NCI-H524 (cell line): Measurements from ENCODE around the gene STAT5A.
A peak's percentile ranks its signal among the peaks of the same experiment; 100 is the strongest.
"Not testable (repeated sequence)": the region's sequence is repeated elsewhere in the genome, so short reads cannot be mapped to it uniquely, and the experiment has no call there.

ENCODE experiments used
- DNase-seq, 2 experiments: peaks; one replicate each; lab custom pipeline; 2025; lab: John Stamatoyannopoulos, UW

The STAT5A gene

GRCh38 chr17:42285346-42286050 is 2.8 kb upstream of the STAT5A start:
- DNase-seq: no peak

- DNase-seq: peak in 1 of 2 experiments; percentile 17
Measured at GRCh38 chr17:42286411-42287221, 1.7 kb upstream of the STAT5A start.

DNA sequence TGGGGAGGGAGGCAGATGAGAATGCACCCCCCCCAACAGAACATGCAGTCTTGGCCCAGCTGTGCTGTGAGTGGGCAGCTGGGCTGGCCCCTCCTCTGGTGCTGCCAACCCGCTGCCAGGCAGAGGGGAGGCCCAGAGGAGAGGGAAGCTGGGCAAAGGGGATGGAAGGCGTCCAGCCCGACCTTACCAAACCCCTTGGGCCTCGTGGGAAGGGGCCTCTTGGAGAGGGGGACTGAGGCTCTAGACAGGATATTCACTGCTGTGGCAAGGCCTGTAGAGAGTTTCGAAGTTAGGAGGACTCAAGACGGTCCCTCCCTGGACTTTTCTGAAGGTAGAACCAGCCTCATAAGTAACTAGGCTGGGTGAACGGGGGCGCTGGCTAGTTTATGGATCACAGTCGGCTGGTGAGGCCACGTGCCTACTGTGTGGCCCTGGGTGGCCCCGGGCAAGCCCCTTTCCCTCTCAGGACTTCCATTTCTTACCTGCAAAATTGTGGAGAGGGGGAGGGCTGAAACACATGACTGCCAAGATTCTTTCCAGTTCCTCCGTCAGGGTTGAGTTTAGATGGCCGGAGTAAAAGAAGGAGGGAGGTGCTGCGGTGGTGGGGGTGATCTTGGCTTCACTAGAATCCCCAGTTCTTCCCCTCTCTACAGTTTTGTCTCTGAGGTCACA is 857 bp upstream of the STAT5A start:
- peak in 1 of 2 experiments; percentile 10 for DNase-seq

DNA sequence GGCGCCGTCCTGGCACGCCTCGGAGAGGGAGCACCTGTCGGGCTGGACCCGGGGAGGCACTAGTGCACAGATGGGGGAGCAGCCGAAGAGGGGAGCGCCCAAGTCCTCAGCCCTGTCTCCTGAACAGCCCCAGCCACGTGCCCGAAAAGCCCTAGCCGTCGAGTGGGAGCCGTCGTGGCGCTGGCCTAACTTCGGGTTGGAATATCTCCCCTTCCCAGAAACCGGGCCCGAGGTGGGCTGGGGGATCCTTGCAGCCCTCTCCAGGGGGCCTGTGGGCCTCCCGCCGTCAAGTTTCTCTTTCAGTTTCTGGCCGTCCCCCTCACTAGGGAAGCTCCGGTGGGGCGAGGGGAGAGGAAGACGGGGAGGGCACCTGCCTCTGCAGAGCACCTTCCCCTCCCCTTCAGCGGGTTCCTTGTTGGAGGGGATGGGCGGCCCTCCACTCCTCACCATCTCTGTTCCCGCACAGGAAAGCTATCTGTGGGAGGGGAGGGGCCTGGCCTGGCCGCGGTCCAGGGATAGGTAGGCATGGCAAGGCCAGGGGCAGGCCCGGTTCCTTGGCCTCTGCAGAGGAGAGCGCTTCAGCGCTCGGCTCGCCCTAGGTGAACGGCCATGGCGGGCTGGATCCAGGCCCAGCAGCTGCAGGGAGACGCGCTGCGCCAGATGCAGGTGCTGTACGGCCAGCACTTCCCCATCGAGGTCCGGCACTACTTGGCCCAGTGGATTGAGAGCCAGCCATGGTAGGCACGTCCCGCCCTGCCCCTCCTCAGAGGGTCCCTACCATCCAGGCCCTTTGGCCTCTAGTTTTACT is 709 bp downstream of the STAT5A start:
- no peak for DNase-seq

DNA sequence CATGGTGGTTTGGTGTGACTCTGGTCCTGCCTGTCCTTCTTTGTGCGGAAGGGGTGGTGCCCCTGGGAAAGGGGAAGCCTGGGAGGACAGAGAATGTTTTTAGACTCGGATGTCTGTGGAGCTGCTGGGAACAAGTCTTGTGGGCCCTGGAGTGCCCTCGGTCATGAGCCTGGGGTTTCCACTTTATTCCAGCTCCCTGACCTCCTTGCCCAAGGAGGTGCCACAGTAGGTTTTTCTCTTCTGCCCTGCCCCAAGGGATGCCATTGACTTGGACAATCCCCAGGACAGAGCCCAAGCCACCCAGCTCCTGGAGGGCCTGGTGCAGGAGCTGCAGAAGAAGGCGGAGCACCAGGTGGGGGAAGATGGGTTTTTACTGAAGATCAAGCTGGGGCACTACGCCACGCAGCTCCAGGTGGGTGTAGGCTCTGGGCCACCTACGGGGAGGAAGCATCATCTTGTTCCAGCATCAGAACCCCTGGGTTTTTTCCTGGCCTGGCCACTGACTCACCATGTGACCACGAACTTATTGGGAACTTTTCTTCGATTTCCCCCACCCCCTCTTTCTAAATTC is 1.4 kb downstream of the STAT5A start:
- no peak for DNase-seq

DNA sequence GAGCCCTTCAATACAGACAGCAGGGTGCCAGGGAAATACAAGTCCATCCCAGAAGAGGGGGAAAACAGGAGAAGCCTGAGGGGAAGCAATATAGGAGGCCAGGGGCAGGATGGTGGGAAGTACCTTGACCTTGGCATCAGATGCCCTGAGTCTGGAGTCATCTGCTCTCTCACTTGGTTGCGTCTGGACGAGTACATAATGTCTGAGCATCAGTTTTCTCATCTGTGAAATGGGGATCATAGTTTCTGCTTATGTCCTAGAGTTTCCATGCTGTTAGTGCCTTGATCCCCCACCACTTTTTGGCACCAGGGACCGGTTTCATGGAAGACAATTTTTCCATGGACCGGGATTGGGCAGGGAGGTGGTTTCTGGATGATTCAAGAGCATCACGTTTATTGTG is 2.3 kb downstream of the STAT5A start:
- no peak for DNase-seq

DNA sequence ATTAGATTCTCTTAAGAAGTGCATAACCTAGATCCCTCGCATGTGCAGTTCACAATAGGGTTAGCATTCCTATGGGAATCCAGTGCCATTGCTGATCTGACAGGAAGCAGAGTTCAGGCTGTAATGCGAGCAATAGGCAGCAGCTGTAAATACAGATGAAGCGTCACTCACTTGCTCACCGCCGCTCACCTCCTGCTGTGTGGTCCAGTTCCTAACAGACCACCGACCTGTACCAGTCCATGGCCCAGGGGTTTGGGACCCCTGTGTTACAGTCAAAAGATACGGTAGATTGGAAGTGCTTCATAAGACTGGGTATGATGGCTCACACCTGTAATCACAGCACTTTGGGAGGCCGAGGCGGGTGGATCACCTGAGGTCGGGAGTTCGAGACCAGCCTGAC is 2.8 kb downstream of the STAT5A start:
- no peak for DNase-seq

DNA sequence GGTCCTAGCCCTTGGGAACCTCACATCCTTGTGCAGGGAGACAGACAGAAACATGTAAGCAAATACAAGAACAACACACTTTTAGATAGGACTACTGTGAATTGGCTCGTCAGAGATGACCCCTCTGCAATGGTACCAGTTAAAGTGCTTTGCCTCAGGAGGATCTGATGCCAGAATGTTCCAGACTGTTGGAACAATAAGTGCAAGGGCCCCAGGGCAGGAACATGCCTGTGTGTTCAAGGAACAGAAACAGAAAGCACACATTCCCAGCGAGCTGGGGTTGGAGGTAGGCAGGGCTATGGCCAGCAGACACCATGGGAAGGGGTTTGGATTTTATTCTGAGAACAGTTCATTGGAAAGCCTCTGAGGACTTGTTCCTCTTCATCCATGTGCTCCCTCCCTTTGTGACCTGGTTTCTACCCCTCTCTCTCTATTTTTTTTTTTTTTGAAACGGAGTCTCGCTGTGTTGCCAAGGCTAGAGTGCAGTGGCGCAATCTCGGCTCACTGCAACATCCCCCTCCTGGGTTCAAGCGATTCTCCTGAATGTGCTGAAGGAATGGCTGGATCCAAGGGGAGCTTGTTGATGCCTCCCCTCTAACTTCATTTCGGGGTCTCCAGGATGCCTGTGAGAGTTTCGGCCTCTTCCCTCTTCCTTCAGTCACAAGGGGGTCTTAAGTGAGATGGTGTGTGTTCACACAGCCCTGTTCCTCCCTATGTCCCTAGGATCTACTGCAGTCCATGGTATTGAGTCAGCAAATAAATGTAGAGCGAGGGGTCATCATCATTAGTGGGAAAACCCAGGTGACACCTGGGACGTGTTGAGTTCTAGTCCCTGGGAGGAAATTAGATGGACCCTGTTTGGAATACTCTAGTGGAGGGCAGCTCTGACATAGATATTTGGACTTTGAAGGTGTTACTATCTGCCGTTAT is 6.4 kb downstream of the STAT5A start:
- DNase-seq: no peak

DNA sequence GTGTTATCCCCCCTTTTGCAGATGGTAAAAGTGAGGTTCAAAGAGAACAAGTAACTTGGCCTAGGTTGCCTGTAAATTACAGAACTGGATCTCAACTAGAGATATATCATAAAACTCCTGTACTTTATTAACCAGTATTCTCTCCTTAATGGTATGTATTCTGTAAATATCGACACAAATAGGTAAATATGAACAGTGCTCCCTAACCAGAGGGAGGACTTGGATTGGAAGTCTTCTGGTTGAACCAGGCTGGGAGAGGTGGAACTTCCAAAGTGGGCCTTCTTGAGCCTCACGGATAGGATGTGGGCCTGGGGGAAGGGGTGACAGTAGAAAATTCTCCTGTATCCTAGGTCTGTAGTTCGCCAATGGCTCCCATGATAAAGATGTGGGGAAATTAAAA is 7.7 kb downstream of the STAT5A start:
- no peak for DNase-seq

DNA sequence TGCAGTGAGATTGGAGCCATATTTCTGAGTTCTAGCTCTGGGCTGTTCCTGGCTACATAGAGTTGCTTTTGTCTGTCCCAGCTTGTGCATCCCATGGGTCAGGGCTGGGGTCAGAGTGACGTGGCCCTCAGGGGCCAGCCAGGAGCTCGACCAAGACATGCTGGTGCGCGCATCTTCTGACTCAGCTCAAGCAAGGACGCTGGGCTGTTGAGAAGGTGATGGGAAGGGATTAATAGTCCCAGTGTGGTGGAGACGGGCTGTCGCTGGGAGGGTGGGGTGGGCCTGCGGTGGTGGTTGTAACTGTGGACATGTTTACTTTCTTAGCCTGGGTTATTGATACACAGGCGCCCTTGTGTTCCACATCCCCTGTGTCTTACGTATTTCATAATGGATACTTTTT is 9.5 kb downstream of the STAT5A start:
- DNase-seq: not testable (repeated sequence)

DNA sequence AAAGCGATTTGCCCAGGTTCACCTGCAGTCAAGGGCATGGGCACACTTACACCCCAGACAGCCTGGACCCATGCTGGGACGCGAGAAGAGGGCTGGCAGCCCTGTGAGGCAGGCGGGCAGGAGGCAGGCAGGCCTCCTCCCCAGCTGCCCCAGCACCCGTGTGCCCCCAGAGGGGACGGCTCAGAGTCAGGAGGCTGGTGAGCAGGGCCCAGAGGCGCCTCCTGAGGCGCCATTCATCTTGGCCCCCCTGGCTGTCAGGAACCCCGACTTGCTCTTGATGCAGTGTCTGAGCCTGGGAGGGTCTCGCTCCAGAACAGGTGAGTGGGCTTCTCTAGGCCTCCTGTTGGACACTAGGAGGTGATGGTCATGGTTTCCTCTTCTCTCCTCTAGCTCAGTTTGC is 11.1 kb downstream of the STAT5A start:
- not testable (repeated sequence) for DNase-seq

GRCh38 chr17:42299913-42300312 is 11.6 kb downstream of the STAT5A start:
- not testable (repeated sequence) for DNase-seq

DNA sequence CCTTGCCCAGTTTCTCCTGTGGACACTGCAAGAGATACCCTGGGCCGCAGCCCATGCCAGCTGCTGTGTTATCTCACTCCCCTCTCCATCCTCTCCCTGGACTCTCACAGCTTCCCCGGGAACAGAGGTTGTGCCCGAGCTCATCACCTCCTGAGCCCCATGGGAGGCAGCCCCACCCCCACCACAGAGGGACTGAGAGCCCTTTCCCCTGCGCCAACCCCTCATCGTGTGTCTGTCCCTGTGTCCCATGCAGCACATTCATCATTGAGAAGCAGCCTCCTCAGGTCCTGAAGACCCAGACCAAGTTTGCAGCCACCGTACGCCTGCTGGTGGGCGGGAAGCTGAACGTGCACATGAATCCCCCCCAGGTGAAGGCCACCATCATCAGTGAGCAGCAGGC is 12.7 kb downstream of the STAT5A start:
- no peak for DNase-seq

DNA sequence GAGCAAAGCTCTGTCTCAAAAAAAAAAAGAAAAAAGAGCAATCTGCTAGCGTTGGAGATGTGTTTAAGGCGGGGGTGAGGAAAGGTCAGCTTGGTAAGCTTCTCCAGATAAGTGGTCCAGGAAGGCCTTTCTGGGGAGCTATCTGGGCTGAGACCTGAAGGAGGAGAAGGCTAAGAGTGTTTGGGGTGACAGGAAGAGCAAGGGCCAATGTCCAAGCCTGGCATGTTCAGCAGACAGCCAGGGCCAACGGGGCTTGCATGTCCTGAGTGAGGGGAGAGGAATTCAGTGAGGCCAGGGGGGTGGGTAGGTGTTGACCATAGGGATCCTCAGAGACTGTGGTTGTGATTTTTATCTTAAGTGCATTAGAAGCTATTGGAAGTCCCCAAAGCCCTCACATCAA is 15.4 kb downstream of the STAT5A start:
- no peak for DNase-seq

GRCh38 chr17:42304187-42305030 is 16.1 kb downstream of the STAT5A start:
- no peak for DNase-seq

DNA sequence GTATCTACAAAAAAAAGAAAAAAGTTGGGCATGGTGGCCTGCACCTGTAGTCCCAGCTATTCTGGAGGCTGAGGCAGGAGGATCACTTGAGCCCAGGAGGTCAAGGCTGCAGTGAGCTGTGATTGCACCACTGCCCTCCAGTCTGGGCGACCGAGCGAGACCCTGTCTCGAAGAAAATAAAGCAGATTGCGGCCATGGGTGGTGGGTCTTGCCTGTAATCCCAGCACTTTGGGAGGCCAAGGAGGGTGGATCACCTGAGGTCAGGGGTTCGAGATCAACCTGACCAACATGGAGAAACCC is 16.7 kb downstream of the STAT5A start:
- DNase-seq: not testable (repeated sequence)

- no peak for DNase-seq
Measured at GRCh38 chr17:42305543-42306384, 17.5 kb downstream of the STAT5A start.

GRCh38 chr17:42306385-42306667 is 18.0 kb downstream of the STAT5A start:
- DNase-seq: no peak

DNA sequence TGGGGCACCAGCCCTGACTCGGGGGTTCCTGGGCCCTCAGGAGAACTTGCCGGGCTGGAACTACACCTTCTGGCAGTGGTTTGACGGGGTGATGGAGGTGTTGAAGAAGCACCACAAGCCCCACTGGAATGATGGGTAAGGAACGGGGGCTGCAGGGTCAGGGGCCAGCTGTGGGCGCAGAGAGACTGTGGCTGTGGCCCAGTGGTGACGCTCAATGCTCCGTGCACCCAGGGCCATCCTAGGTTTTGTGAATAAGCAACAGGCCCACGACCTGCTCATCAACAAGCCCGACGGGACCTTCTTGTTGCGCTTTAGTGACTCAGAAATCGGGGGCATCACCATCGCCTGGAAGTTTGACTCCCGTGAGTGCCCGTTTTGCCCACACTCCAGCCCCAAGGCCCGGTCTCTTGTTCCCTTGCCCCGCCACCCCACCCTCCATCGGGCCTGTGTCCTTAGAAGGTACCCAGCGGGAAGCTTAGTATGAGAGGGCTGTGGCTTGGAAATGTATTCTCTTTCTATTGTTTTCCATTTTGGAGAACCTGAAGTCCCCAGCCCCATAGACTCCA is 19.1 kb downstream of the STAT5A start:
- DNase-seq: no peak
